ENCODE measurements around the gene BCL2. TPM values are rescaled to one million over a fixed set of nuclear protein-coding genes. Genes with fewer than 3 reads are reported as not detected.

Gene BCL2
- total and polyA plus RNA-seq, 9 of the 15 experiments (the other 6 are each of a cell fraction or from before 2014, with no cell fraction given) = 0.10 to 1.1 (median 0.65) TPM

GRCh38 chr18:63097178-63097577 lies 222.4 kb downstream of the BCL2 start:
- H3K9ac ChIP-seq (ENCODE audit: insufficient read depth in 1 of 2, low read depth in 2 of 2, low read length in 2 of 2) = no peak overlapping the region
- FAIRE-seq (no peak), ATAC-seq (no peak), DNase-seq (ENCODE audit: extremely low read depth in 1 of 4, low spot score in 3 of 4) (no peak)
- POLR2A ChIA-PET = no interaction called here
- H3K36me3 ChIP-seq (ENCODE audit: control insufficient read depth, insufficient read depth, low read length) = no peaks in the 10 kb centered on the region
- H3K27ac ChIP-seq (ENCODE audit: extremely low read depth, low read depth, low read length) = no peak overlapping the region
- 0% methylated on average over 9 of the region's 10 CpGs for WGBS (ENCODE audit: insufficient coverage, low coverage, missing lambda C conversion rate)
- no peaks in the 10 kb centered on the region for H3K9me1 ChIP-seq (ENCODE audit: control insufficient read depth, insufficient read depth, low read length)
- CTCF ChIA-PET (ENCODE audit: low intra/inter-chr PET ratio) = no interaction called here
- no peak overlapping the region for H3K4me3 ChIP-seq
- H3K9me3 ChIP-seq (replicated peaks; ENCODE audit: control insufficient read depth, insufficient read depth, low read depth, low read length) = no peaks in the 10 kb centered on the region
- in situ Hi-C loops (cut with MboI) (no loop called here), intact Hi-C loops (cut with micrococcal nuclease) (no loop called here)
- peaks cover 2 to 38% of the 10 kb centered on the region in 2 experiments; a peak in 4 of 5 replicates for H3K27me3 ChIP-seq (ENCODE audit: control insufficient read depth in 2 of 2, insufficient read depth in 2 of 2, low read length in 2 of 2)
- no peak for TF ChIP-seq TEAD1 (CRISPR knock-in tag; IDR thresholded peaks at IDR 0.05)
- TF ChIP-seq BCL6 (CRISPR knock-in tag; IDR thresholded peaks at IDR 0.05) = no peak
- no peak for TF ChIP-seq NR1H2 (CRISPR knock-in tag; IDR thresholded peaks at IDR 0.05)
- no peak for TF ChIP-seq ZNF232 (CRISPR knock-in tag; IDR thresholded peaks at IDR 0.05)
- TF ChIP-seq E2F3 (CRISPR knock-in tag; IDR thresholded peaks at IDR 0.05) = no peak
- TF ChIP-seq JUNB (CRISPR knock-in tag; conservative IDR thresholded peaks at IDR 0.05) = no peak
- no peak for TF ChIP-seq ZNF133 (CRISPR knock-in tag; IDR thresholded peaks at IDR 0.05)
- no peak for TF ChIP-seq EGR1 (conservative IDR thresholded peaks at IDR 0.05)
- no peak overlapping the region for H3K4me2 ChIP-seq (ENCODE audit: insufficient read depth, low read length)
- no TSS peak for BruUV-seq (replicated peaks)
- H3K4me1 ChIP-seq (replicated peaks in 1 of 2; ENCODE audit: control insufficient read depth in 2 of 2, insufficient read depth in 2 of 2, low read length in 2 of 2) = no peaks in the 10 kb centered on the region
- H3K79me2 ChIP-seq (ENCODE audit: control insufficient read depth, insufficient read depth, low read length) = no peaks in the 10 kb centered on the region
- no peak overlapping the region for H2AFZ ChIP-seq (ENCODE audit: low read depth, low read length)
- H4K20me1 ChIP-seq (replicated peaks; ENCODE audit: control insufficient read depth, insufficient read depth, low read length) = no peaks in the 10 kb centered on the region

- ATAC-seq (no peak), FAIRE-seq (no peak), DNase-seq (ENCODE audit: extremely low read depth in 1 of 4, low spot score in 3 of 4) (no peak)
- no peaks in the 10 kb centered on the region for H3K79me2 ChIP-seq (ENCODE audit: control insufficient read depth, insufficient read depth, low read length)
- in situ Hi-C loops (cut with MboI) = no loop called here
- ChIA-PET CTCF (ENCODE audit: low intra/inter-chr PET ratio) (no interaction called here), POLR2A (no interaction called here)
- no peaks in the 10 kb centered on the region for H3K36me3 ChIP-seq (ENCODE audit: control insufficient read depth, insufficient read depth, low read length)
- H3K27me3 ChIP-seq (ENCODE audit: control insufficient read depth in 2 of 2, insufficient read depth in 2 of 2, low read length in 2 of 2) = peaks cover 2 to 36% of the 10 kb centered on the region in 2 experiments; a peak in 4 of 5 replicates
- H3K9ac ChIP-seq (ENCODE audit: insufficient read depth in 1 of 2, low read depth in 2 of 2, low read length in 2 of 2) = no peak overlapping the region
- no peak overlapping the region for H3K4me2 ChIP-seq (ENCODE audit: insufficient read depth, low read length)
- 0% methylated on average over 2 of the region's 2 CpGs for WGBS (ENCODE audit: insufficient coverage, low coverage, missing lambda C conversion rate)
- H2AFZ ChIP-seq (ENCODE audit: low read depth, low read length) = no peak overlapping the region
- intact Hi-C loops (cut with micrococcal nuclease) = no loop called here
- no peaks in the 10 kb centered on the region for H3K9me1 ChIP-seq (ENCODE audit: control insufficient read depth, insufficient read depth, low read length)
- no peaks in the 10 kb centered on the region for H3K4me1 ChIP-seq (replicated peaks in 1 of 2; ENCODE audit: control insufficient read depth in 2 of 2, insufficient read depth in 2 of 2, low read length in 2 of 2)
- no peak overlapping the region for H3K4me3 ChIP-seq
- BruUV-seq (replicated peaks) = no TSS peak
- no peaks in the 10 kb centered on the region for H3K9me3 ChIP-seq (replicated peaks; ENCODE audit: control insufficient read depth, insufficient read depth, low read depth, low read length)
- no peaks in the 10 kb centered on the region for H4K20me1 ChIP-seq (replicated peaks; ENCODE audit: control insufficient read depth, insufficient read depth, low read length)
- no peak overlapping the region for H3K27ac ChIP-seq (ENCODE audit: extremely low read depth, low read depth, low read length)
- no peak for TF ChIP-seq RBFOX2 (IDR thresholded peaks at IDR 0.05; ENCODE audit: low read depth, low read length)
- TF ChIP-seq GATA2 (CRISPR knock-in tag; IDR thresholded peaks at IDR 0.05) = no peak
- no peak for TF ChIP-seq SRSF9 (IDR thresholded peaks at IDR 0.05; ENCODE audit: borderline replicate concordance, low read depth, low read length)
- TF ChIP-seq TBL1XR1 (IDR thresholded peaks at IDR 0.05; ENCODE audit: low read length in 2 of 2) = no peak
- no peak for TF ChIP-seq HNRNPH1 (optimal IDR thresholded peaks at IDR 0.05; ENCODE audit: low read depth, low read length)
- no peak for TF ChIP-seq ARID1B (IDR thresholded peaks at IDR 0.05)
- TF ChIP-seq HNRNPUL1 (IDR thresholded peaks at IDR 0.05; ENCODE audit: low read length) = no peak
- no peak for TF ChIP-seq NFIC (IDR thresholded peaks at IDR 0.05)
- TF ChIP-seq ETV1 (tag; conservative IDR thresholded peaks at IDR 0.05; ENCODE audit: low read depth) = no peak
- TF ChIP-seq SP2 (IDR thresholded peaks at IDR 0.05; ENCODE audit: extremely low read depth, low read depth, low read length, poor library complexity, severe bottlenecking) = no peak
- TF ChIP-seq ZBTB7A (IDR thresholded peaks at IDR 0.05; ENCODE audit: borderline replicate concordance, control insufficient read depth, low read depth, low read length) = no peak
Measured at GRCh38 chr18:63096327-63096874, 223.2 kb downstream of the BCL2 start.

Data from K562 (cell line).